ENCODE data around the gene CYBRD1.

CYBRD1 gene

GRCh38 chr2:171550613-171551012, 28.3 kb downstream of the CYBRD1 start:
- intact Hi-C loops (cut with DNase I): no loop called here
- no peak for DNase-seq

- intact Hi-C loops (cut with DNase I): no loop called here
- DNase-seq: no peak
Observed at GRCh38 chr2:171551836-171552235, 29.6 kb downstream of the CYBRD1 start.

DNA sequence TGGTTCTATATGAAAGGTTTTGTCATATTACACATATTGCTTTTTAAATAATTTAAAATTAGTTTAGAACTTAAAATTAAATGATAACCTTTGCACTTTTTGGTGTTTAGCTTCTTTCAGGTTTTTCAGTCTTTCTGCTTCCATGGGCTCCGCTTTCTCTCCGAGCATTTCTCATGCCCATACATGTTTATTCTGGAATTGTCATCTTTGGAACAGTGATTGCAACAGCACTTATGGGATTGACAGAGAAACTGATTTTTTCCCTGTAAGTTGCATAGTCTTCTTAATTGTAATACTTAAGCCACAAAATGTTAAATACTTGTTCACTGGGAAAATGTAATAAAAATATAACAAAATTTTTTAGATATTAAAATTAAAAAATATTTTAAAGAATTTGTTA, 31.0 kb downstream of the CYBRD1 start:
- intact Hi-C loops (cut with DNase I): no loop called here
- DNase-seq: no peak

GRCh38 chr2:171553858-171554257, 31.6 kb downstream of the CYBRD1 start:
- intact Hi-C loops (cut with DNase I): no loop called here
- DNase-seq: peak in 1 of 10 donors; percentile 37

DNA sequence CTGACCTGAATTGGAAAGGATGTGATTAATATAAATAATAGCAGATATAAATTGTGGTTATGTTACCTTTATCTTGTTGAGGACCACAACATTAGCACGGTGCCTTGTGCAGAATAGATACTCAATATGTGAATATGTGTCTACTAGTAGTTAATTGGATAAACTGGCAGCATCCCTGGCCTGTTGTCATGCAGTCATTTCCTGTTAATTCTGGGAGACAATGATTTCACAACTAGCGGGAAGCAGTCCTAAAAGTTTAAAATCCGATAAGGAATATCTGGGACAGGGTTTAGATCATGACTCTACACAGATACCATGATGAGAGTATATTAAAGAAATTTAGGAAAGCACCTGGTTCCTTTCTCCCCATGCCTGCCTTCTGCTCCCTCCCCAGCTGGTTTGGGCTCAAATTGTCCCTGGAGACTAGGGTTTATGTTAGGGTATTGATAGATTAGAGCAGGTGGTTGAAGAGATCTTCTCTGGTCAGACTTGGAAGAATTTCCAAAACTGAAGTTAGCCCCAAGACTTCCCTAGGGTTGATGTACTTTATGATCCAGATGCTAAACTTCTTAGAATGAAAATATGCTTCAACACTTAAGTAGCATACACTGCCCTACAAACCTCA, 32.8 kb downstream of the CYBRD1 start:
- DNase-seq: no peak
- intact Hi-C loops (cut with DNase I): no loop called here

GRCh38 chr2:171557363-171557762, 35.1 kb downstream of the CYBRD1 start:
- no peak for DNase-seq
- intact Hi-C loops (cut with DNase I): no loop called here

GRCh38 chr2:171563301-171563700, 41.0 kb downstream of the CYBRD1 start:
- no peak for DNase-seq
- intact Hi-C loops (cut with DNase I): no loop called here

GRCh38 chr2:171564463-171564862, 42.2 kb downstream of the CYBRD1 start:
- no peak for DNase-seq
- intact Hi-C loops (cut with DNase I): no loop called here

- intact Hi-C loops (cut with DNase I): no loop called here
- DNase-seq: no peak
Observed at GRCh38 chr2:171566057-171566456, 43.8 kb downstream of the CYBRD1 start.

- intact Hi-C loops (cut with DNase I): no loop called here
- no peak for DNase-seq
Observed at GRCh38 chr2:171566753-171567152, 44.5 kb downstream of the CYBRD1 start.

DNA sequence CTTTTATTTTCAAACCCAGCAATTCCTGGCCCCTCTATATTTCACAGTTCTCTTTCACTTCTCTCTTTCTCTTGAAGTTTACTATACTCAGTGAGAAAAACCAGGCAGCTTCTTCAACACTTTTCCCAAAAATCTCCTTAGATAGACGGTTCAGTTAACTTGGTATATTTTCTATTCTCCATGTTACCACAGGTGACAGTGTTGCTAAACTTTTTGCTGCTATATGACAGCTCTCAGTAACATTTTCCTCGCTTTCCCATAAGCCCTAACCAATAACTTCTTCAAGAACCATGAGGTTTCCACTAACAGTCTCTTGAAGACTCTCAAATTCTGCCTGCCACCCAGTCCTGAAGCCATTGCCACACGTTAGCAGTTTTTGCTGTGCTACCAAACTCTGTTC, 45.8 kb downstream of the CYBRD1 start:
- intact Hi-C loops (cut with DNase I): no loop called here
- DNase-seq: no peak

GRCh38 chr2:171571721-171572120, 49.4 kb downstream of the CYBRD1 start:
- no peak for DNase-seq
- intact Hi-C loops (cut with DNase I): loop anchor here (10.0 kb wide), 1 partner anchor 893 kb away; no protein-coding TSS in a partner anchor

DNA sequence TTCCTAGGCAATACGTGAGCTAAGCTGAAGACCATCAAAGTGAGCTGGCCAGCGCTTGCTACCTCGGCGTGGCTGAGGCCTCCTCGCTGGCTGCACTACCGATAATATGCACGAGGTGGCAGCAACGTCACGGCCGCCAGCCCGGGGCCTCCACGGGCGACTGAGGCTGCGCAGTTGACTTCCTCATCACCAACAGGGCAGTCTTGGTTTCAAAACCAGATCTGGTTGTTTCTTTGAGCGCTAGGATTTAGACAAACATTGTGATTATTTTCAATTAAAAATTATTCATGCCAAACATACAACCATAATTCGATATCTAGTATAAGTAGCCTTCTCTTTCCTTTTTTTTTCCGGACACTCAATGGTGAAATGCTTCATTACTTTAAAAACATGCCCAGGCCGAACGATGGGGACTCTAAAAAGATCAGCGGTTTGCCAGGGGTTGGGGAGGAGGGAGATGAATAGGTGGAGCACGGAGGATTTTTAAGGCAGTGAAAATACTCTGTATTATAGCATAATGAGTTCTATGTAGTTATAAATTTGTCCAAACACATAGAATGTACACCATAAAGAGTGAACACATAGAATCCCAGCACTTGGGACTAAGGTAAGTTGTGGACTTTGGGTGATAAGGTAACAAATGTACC, 52.0 kb downstream of the CYBRD1 start:
- intact Hi-C loops (cut with DNase I): loop anchor here (2.0 to 10.0 kb wide), 2 partner anchors 539 to 891 kb away; no protein-coding TSS in a partner anchor
- peak; percentile 42 to 95 (median 74) for DNase-seq

- DNase-seq: no peak
- intact Hi-C loops (cut with DNase I): loop anchor here (2.0 to 10.0 kb wide), 2 partner anchors 537 to 889 kb away; no protein-coding TSS in a partner anchor
Observed at GRCh38 chr2:171575606-171576005, 53.3 kb downstream of the CYBRD1 start.

- no peak for DNase-seq
- intact Hi-C loops (cut with DNase I): loop anchor here (10.0 kb wide), 1 partner anchor 887 kb away; no protein-coding TSS in a partner anchor
Observed at GRCh38 chr2:171578127-171578803, 56.0 kb downstream of the CYBRD1 start.

DNA sequence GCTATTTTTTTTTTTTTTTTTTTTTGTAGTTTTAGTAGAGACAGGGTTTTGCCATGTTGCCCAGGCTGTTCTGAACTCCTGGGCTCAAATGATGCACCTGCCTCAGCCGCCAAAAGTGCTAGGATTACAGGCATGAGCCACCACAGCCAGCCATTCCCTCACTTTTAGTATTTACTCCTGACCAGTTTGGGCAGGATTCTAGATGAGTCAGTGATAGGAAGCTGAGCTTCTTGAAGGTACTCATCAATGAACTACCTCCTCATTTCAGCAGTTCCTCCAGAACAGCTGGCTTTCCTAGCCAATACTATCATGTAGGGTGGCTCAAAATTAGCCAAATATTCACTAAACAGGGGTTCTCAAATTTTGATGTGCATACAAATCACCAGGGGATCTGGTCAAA, 57.2 kb downstream of the CYBRD1 start:
- intact Hi-C loops (cut with DNase I): loop anchor here (10.0 kb wide), 1 partner anchor 885 kb away; no protein-coding TSS in a partner anchor
- DNase-seq: no peak

DNA sequence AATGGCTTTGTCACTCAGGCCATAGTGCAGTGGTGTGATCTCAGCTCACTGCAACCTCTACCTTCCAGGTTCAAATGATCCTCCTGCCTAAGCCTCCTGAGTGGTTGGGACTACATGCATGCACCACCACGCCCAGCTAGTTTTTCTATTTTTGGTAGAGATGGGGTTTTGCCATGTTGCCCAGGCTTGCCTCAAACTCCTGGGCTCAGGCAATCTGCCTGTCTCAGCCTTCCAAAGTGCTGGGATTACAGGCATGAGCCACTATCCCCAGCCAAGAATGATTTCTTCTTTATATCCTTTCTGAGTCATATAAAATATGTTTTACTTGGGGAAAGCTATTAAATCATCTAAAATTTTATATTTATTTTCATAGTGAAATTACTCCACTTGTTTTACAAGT, 61.3 kb downstream of the CYBRD1 start:
- DNase-seq: no peak
- intact Hi-C loops (cut with DNase I): no loop called here

GRCh38 chr2:171584001-171584400, 61.7 kb downstream of the CYBRD1 start:
- intact Hi-C loops (cut with DNase I): no loop called here
- DNase-seq: no peak

- DNase-seq: no peak
- intact Hi-C loops (cut with DNase I): no loop called here
Observed at GRCh38 chr2:171587132-171587531, 64.9 kb downstream of the CYBRD1 start.

DNA sequence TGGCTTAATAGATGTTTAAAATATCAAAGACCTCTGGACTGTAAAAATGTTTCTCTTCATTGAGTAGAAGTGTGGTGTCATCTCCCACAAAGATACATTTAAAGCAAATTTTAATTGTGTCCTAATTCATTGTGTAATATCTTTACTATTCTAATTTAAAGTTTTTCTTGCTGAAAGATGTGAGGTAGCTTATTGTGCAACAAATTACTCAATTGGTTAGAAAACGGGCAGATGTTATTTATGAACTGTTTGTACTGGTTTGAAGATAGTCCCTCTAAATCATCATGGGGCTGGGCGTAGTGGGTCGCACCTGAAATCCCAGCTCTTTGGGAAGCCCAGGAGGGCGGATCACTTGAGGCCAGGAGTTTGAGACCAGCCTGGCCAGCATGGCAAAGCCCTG, 65.3 kb downstream of the CYBRD1 start:
- DNase-seq: no peak
- intact Hi-C loops (cut with DNase I): no loop called here

DNA sequence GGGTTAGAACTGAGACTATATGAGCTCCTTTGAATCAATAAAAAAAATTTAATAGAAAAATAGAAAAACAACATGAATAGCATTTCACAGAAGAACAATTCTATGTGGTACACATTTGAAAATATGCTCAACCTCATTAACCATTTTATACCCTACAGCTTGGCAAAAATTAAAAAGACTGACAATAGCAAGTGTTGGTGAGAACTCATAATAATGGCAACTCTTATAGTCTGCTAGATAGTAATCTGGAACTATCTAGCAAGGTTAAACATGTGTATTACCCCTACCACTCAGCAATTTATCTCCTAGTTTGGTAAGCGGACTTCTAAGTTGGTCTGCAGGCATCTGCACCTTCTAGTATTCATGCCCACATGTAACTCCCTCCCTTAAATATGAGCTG, 67.8 kb downstream of the CYBRD1 start:
- intact Hi-C loops (cut with DNase I): loop anchor here (10.0 kb wide), 1 partner anchor 115 kb away; no protein-coding TSS in a partner anchor

More for the DNA sequence above, 67.8 kb downstream of the CYBRD1 start:
- DNase-seq: no peak

Data from posterior cingulate gyrus (tissue), 11 donors.